PC-3 (cell line): Measurements from ENCODE around the gene LHFPL5. TPM values are rescaled to one million over a fixed set of nuclear protein-coding genes. Genes with fewer than 3 reads are reported as not detected.

Experiments
- ATAC-seq: fragments of 200-7000 bp; cut with Tn5 transposase; 2 replicates; pipeline ENCODE4 v1.9.1; 2020; ENCODE audit warnings: mild to moderate bottlenecking, moderate library complexity
- BruUV-seq: library from RNA; stranded (reverse); fragments of 400-500 nt; replicated peaks from 2 replicates; lab custom pipeline; 2021; lab: Mats Ljungman, UMichigan
- CTCF ChIA-PET: fragments of 300-600 bp; sonication (Branson Sonifier 250); formaldehyde crosslinking; loops from one replicate; lab custom pipeline; 2022; ENCODE audit warnings: antibody characterized with exemption; lab: Charles Lee
- POLR2A ChIA-PET: fragments of 300-600 bp; sonication (Branson Sonifier 250); formaldehyde crosslinking; loops from one replicate; lab custom pipeline; 2022; ENCODE audit warnings: antibody characterized with exemption; ENCODE audit not compliant: unreplicated experiment; lab: Charles Lee
- DNase-seq: peaks from one replicate; pipeline ENCODE4 v3.0.0-alpha.2; 2015
- H2AFZ ChIP-seq: fragments of 300-600 bp; sonication (generic); 2 replicates; pipeline ENCODE4 v1.6.0; 2016; ENCODE audit warnings: antibody characterized with exemption, low read length
- H3F3A ChIP-seq: fragments of 300-600 bp; sonication (generic); one replicate; pipeline ENCODE4 v1.6.0; 2017; ENCODE audit warnings: antibody characterized with exemption, low read length, control low read depth, mild to moderate bottlenecking; ENCODE audit not compliant: unreplicated experiment
- H3K27ac ChIP-seq: fragments of 300-600 bp; sonication (generic); 2 replicates; pipeline ENCODE4 v1.5.1; 2016; ENCODE audit warnings: mild to moderate bottlenecking, low read length
- H3K27me3 ChIP-seq: fragments of 300-600 bp; sonication (generic); 2 replicates; pipeline ENCODE4 v1.6.1; 2016; ENCODE audit warnings: low read length, mixed read lengths
- H3K36me3 ChIP-seq: fragments of 300-600 bp; sonication (generic); 2 replicates; pipeline ENCODE4 v1.6.1; 2016; ENCODE audit warnings: low read depth, mixed run types, low read length, mixed read lengths
- H3K4me1 ChIP-seq: fragments of 300-600 bp; sonication (generic); 2 replicates; pipeline ENCODE4 v1.5.1; 2016; ENCODE audit warnings: low read length; ENCODE audit not compliant: insufficient read depth
- H3K4me2 ChIP-seq: fragments of 300-600 bp; sonication (generic); 2 replicates; pipeline ENCODE4 v1.6.0; 2016; ENCODE audit warnings: low read length
- H3K4me3 ChIP-seq: fragments of 300-600 bp; sonication (generic); 2 replicates; pipeline ENCODE4 v1.5.1; 2016; ENCODE audit warnings: mild to moderate bottlenecking, low read length, mixed read lengths
- H3K79me2 ChIP-seq: fragments of 300-600 bp; sonication (generic); 2 replicates; pipeline ENCODE4 v1.6.1; 2017; ENCODE audit warnings: low read length, mixed read lengths
- H3K9ac ChIP-seq: fragments of 300-600 bp; sonication (generic); 2 replicates; pipeline ENCODE4 v1.6.0; 2016; ENCODE audit warnings: mild to moderate bottlenecking, low read length
- H3K9me2 ChIP-seq: fragments of 300-600 bp; sonication (generic); replicated peaks from 2 replicates; pipeline ENCODE4 v1.6.1; 2016; ENCODE audit warnings: mixed run types, low read length, mixed read lengths
- H3K9me3 ChIP-seq: fragments of 300-600 bp; sonication (generic); 2 replicates; pipeline ENCODE4 v1.6.1; 2016; ENCODE audit warnings: low read length, mixed read lengths
- H4K20me1 ChIP-seq: fragments of 300-600 bp; sonication (generic); 2 replicates; pipeline ENCODE4 v1.6.1; 2016; ENCODE audit warnings: low read length, mixed read lengths
- EZH2 ChIP-seq: fragments of 300-600 bp; sonication (generic); IDR thresholded peaks from one replicate; pipeline ENCODE4 v1.6.1; 2017; ENCODE audit warnings: antibody characterized with exemption, mild to moderate bottlenecking, low read length; ENCODE audit not compliant: unreplicated experiment
- EZH2phosphoT487 ChIP-seq: fragments of 300-600 bp; sonication (generic); IDR thresholded peaks from 2 replicates; pipeline ENCODE4 v1.6.1; 2018; ENCODE audit warnings: mild to moderate bottlenecking, antibody characterized with exemption, low read length, borderline replicate concordance
- intact Hi-C: fragments of 100-400 bp; cut with micrococcal nuclease; formaldehyde crosslinking; loops from 2 replicates; pipeline ENCODE4 v1.9.0; 2023
- total RNA-seq: library from RNA; depleted of rRNA; stranded (reverse); fragments of >200 nt; gene quantifications from 2 replicates; pipeline ENCODE4 v1.2.3, GENCODE V29; 2014
- TF ChIP-seq, protein P1 (sequence below): fragments of 300-600 bp; sonication (generic); conservative IDR thresholded peaks from 2 replicates; pipeline ENCODE4 v1.5.1; 2017; ENCODE audit warnings: antibody characterized with exemption, low read depth, mild to moderate bottlenecking, low read length

The LHFPL5 gene
- total RNA-seq, 1 experiment from 2014 or later = not detected

DNA sequence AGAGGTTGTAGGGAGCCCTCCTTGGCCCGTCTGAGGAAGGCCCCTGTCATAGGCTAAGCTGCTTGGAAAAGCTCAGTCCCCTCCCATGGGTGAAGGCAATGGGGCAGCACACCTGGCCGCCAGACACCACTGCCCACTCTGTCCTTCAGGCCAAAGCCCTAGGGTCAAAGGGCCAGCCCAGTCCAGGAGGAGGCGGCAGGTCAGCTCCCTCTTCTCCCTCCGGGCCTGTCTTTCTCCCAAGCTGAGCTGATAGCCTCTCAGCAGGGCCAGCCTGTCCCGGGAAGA is 33.9 kb upstream of the LHFPL5 start:
- H3K4me2 ChIP-seq = no peak overlapping the region
- no peak for TF ChIP-seq EZH2
- TF ChIP-seq EZH2phosphoT487 = no peak
- no peak overlapping the region for H3K27ac ChIP-seq
- POLR2A ChIA-PET = no interaction called here
- no peaks in the 10 kb centered on the region for H3K9me2 ChIP-seq
- CTCF ChIA-PET = no interaction called here
- no peaks in the 10 kb centered on the region; the same call in 1 of the 2 replicates for H3K27me3 ChIP-seq
- no peaks in the 10 kb centered on the region for H3K36me3 ChIP-seq
- no peaks in the 10 kb centered on the region for H4K20me1 ChIP-seq
- no peaks in the 10 kb centered on the region for H3K4me1 ChIP-seq
- no peaks in the 10 kb centered on the region for H3F3A ChIP-seq
- no peak overlapping the region for H3K4me3 ChIP-seq
- no TSS peak for BruUV-seq
- no peak overlapping the region for H2AFZ ChIP-seq
- no peak for ATAC-seq
- no peaks in the 10 kb centered on the region for H3K79me2 ChIP-seq
- H3K9ac ChIP-seq = no peak overlapping the region
- DNase-seq = no peak
- no peaks in the 10 kb centered on the region for H3K9me3 ChIP-seq
- intact Hi-C loops = no loop called here

DNA sequence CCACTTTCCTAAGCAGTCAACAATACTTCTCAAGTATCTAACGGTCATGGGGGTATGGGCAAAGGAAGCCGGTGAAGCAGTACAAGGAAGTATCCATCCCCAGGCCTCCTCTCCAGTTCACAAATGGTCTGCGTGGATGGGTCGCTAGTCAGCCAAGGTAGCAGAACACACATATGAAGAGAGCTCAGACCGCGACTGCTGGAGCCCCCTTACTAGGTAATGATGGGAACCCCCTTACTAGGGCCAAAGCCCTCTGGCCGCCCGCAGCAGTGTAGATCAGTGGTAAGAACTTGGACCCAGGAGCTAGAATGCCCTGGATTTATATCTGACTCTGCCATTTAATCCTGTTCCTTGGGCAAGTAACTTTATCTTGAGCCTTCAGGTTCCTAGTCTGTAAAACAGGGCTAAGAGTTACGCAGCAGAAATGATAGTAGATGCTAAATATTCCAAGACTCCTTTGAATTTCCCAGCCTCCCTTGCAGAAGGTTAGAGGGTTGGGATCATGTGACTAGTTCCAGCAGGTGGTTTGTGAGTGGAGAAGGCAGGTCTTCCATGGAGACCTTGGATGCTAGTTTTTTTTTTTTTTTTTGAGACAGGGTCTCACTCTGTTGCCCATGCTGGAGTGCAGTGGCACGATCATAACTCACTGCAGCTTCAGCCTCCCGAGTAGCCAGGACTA is 30.9 kb upstream of the LHFPL5 start:
- H3K4me1 ChIP-seq = no peaks in the 10 kb centered on the region
- POLR2A ChIA-PET = no interaction called here
- H4K20me1 ChIP-seq = no peaks in the 10 kb centered on the region
- no peaks in the 10 kb centered on the region for H3K9me3 ChIP-seq
- no peak overlapping the region for H3K27ac ChIP-seq
- no peaks in the 10 kb centered on the region for H3F3A ChIP-seq
- no TSS peak for BruUV-seq
- H3K36me3 ChIP-seq = no peaks in the 10 kb centered on the region
- H3K79me2 ChIP-seq = no peaks in the 10 kb centered on the region
- intact Hi-C loops = no loop called here
- no peak for ATAC-seq
- no peaks in the 10 kb centered on the region for H3K9me2 ChIP-seq
- no peak for DNase-seq
- no peak overlapping the region for H3K4me3 ChIP-seq
- TF ChIP-seq EZH2 (no peak), EZH2phosphoT487 (no peak)
- TF ChIP-seq, protein P1, sequence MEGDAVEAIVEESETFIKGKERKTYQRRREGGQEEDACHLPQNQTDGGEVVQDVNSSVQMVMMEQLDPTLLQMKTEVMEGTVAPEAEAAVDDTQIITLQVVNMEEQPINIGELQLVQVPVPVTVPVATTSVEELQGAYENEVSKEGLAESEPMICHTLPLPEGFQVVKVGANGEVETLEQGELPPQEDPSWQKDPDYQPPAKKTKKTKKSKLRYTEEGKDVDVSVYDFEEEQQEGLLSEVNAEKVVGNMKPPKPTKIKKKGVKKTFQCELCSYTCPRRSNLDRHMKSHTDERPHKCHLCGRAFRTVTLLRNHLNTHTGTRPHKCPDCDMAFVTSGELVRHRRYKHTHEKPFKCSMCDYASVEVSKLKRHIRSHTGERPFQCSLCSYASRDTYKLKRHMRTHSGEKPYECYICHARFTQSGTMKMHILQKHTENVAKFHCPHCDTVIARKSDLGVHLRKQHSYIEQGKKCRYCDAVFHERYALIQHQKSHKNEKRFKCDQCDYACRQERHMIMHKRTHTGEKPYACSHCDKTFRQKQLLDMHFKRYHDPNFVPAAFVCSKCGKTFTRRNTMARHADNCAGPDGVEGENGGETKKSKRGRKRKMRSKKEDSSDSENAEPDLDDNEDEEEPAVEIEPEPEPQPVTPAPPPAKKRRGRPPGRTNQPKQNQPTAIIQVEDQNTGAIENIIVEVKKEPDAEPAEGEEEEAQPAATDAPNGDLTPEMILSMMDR = no peak
- H3K4me2 ChIP-seq = no peak overlapping the region
- H3K9ac ChIP-seq = no peak overlapping the region
- H2AFZ ChIP-seq = no peak overlapping the region
- no peaks in the 10 kb centered on the region for H3K27me3 ChIP-seq
- CTCF ChIA-PET = no interaction called here

DNA sequence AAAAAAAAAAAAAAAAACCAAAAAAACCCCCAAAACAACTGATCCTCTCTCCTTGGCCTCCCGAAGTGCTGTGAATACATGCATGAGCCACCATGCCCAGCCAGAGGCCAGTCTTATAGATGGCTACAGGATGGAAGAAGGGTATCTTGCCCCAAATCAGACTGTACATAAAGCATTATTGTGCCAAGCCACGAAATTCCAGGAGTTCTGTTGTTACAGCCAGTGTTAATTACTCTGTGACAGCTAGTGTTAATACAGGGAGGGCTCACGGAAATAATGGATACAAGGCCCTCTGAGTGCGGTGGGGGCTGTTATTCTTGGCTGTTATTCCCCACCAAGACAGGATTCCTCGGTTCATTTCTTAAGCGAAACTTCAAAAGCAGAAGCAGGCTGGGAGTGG is 30.1 kb upstream of the LHFPL5 start:
- Histone ChIP-seq H2AFZ (no peak overlapping the region), H3K4me1 (no peaks in the 10 kb centered on the region), H3K9me3 (no peaks in the 10 kb centered on the region), H3K9ac (no peak overlapping the region), H3K4me2 (no peak overlapping the region), H4K20me1 (no peaks in the 10 kb centered on the region), H3F3A (no peaks in the 10 kb centered on the region), H3K27me3 (no peaks in the 10 kb centered on the region), H3K27ac (no peak overlapping the region), H3K4me3 (no peak overlapping the region), H3K79me2 (no peaks in the 10 kb centered on the region), H3K9me2 (no peaks in the 10 kb centered on the region), H3K36me3 (no peaks in the 10 kb centered on the region)
- CTCF ChIA-PET = no interaction called here
- BruUV-seq = no TSS peak
- POLR2A ChIA-PET = no interaction called here
- no peak for ATAC-seq
- no peak for DNase-seq
- intact Hi-C loops = no loop called here
- TF ChIP-seq EZH2phosphoT487 = no peak
- no peak for TF ChIP-seq EZH2
- TF ChIP-seq, protein P1 = no peak
